HG03060 (cell line): ENCODE results near the gene BRINP2.

ENCODE experiments used
- ATAC-seq: cut with Tn5 transposase; IDR thresholded peaks from one replicate; pipeline ENCODE4 v1.9.1; 2021; ENCODE audit warnings: low read depth, moderate number of reproducible peaks; ENCODE audit not compliant: unreplicated experiment

Gene BRINP2

GRCh38 chr1:177256153-177257075, 85.7 kb downstream of the BRINP2 start:
- no peak for ATAC-seq

GRCh38 chr1:177257128-177257527, 86.4 kb downstream of the BRINP2 start:
- no peak for ATAC-seq

GRCh38 chr1:177257576-177257975, 86.8 kb downstream of the BRINP2 start:
- no peak for ATAC-seq

- ATAC-seq, result no peak
These were observed 100.1 kb downstream of the BRINP2 start for GRCh38 chr1:177270863-177271262.

GRCh38 chr1:177273141-177273540, 102.4 kb downstream of the BRINP2 start:
- ATAC-seq, result no peak

GRCh38 chr1:177274687-177275211, 104.0 kb downstream of the BRINP2 start:
- ATAC-seq, result no peak

- no peak for ATAC-seq
These were observed 105.0 kb downstream of the BRINP2 start for GRCh38 chr1:177275736-177276135.

- ATAC-seq, result no peak
These were observed 108.0 kb downstream of the BRINP2 start for GRCh38 chr1:177278626-177279390.

- no peak for ATAC-seq
These were observed 111.1 kb downstream of the BRINP2 start for GRCh38 chr1:177281901-177282300.

- ATAC-seq, result no peak
These were observed 112.2 kb downstream of the BRINP2 start for GRCh38 chr1:177282976-177283375.

GRCh38 chr1:177283380-177283779, 112.6 kb downstream of the BRINP2 start:
- ATAC-seq, result no peak

GRCh38 chr1:177286396-177286795, 115.6 kb downstream of the BRINP2 start:
- ATAC-seq, result no peak

GRCh38 chr1:177287270-177287669, 116.5 kb downstream of the BRINP2 start:
- no peak for ATAC-seq

- no peak for ATAC-seq
These were observed 117.2 kb downstream of the BRINP2 start for GRCh38 chr1:177287994-177288393.

- no peak for ATAC-seq
These were observed 118.8 kb downstream of the BRINP2 start for GRCh38 chr1:177289532-177289931.

- no peak for ATAC-seq
These were observed 129.7 kb downstream of the BRINP2 start for GRCh38 chr1:177300431-177300830.

GRCh38 chr1:177301425-177302124, 130.8 kb downstream of the BRINP2 start:
- no peak for ATAC-seq

GRCh38 chr1:177302357-177303044, 131.7 kb downstream of the BRINP2 start:
- ATAC-seq, result no peak

GRCh38 chr1:177305040-177306018, 134.6 kb downstream of the BRINP2 start:
- no peak for ATAC-seq
